ENCODE results near the gene NEGR1.

Gene NEGR1

GRCh38 chr1:71521655-71522264 lies 760.6 kb downstream of the NEGR1 start:
- Histone ChIP-seq H3K4me1 (ENCODE audit: control insufficient read depth, insufficient read depth, low read length) (no peaks in the 10 kb centered on the region), H3K4me3 (ENCODE audit: low read length in 2 of 2) (no peak overlapping the region), H3K9me3 (ENCODE audit: control insufficient read depth in 2 of 2, low read length in 2 of 2) (no peaks in the 10 kb centered on the region), H3K36me3 (ENCODE audit: control insufficient read depth in 2 of 2, insufficient read depth in 2 of 2, low read length in 2 of 2) (no peaks in the 10 kb centered on the region), H3K27ac (ENCODE audit: low read length) (no peak overlapping the region), H3K27me3 (ENCODE audit: control insufficient read depth in 1 of 2, insufficient read depth in 2 of 2, low read length in 2 of 2) (no peaks in the 10 kb centered on the region), H3K9ac (ENCODE audit: low read length in 2 of 2) (no peak overlapping the region)

- H3K4me1 ChIP-seq (ENCODE audit: control insufficient read depth, insufficient read depth, low read length): no peaks in the 10 kb centered on the region
These were observed 770.8 kb downstream of the NEGR1 start for GRCh38 chr1:71511505-71511904.

GRCh38 chr1:71510725-71511124 lies 771.6 kb downstream of the NEGR1 start:
- H3K4me1 ChIP-seq (ENCODE audit: control insufficient read depth, insufficient read depth, low read length): no peaks in the 10 kb centered on the region
- no peaks in the 10 kb centered on the region for H3K36me3 ChIP-seq (ENCODE audit: control insufficient read depth in 2 of 2, insufficient read depth in 2 of 2, low read length in 2 of 2)
- H3K4me3 ChIP-seq (ENCODE audit: low read length in 2 of 2): no peak overlapping the region
- no peak overlapping the region for H3K9ac ChIP-seq (ENCODE audit: low read length in 2 of 2)
- H3K27ac ChIP-seq (ENCODE audit: low read length): no peak overlapping the region
- H3K9me3 ChIP-seq (ENCODE audit: control insufficient read depth in 2 of 2, low read length in 2 of 2): no peaks in the 10 kb centered on the region
- H3K27me3 ChIP-seq (ENCODE audit: control insufficient read depth in 1 of 2, insufficient read depth in 2 of 2, low read length in 2 of 2): no peaks in the 10 kb centered on the region

More at GRCh38 chr1:71511505-71511904, 770.8 kb downstream of the NEGR1 start:
- Histone ChIP-seq H3K36me3 (ENCODE audit: control insufficient read depth in 2 of 2, insufficient read depth in 2 of 2, low read length in 2 of 2) (no peaks in the 10 kb centered on the region), H3K9me3 (ENCODE audit: control insufficient read depth in 2 of 2, low read length in 2 of 2) (no peaks in the 10 kb centered on the region), H3K4me3 (ENCODE audit: low read length in 2 of 2) (no peak overlapping the region), H3K27me3 (ENCODE audit: control insufficient read depth in 1 of 2, insufficient read depth in 2 of 2, low read length in 2 of 2) (no peaks in the 10 kb centered on the region), H3K27ac (ENCODE audit: low read length) (no peak overlapping the region), H3K9ac (ENCODE audit: low read length in 2 of 2) (no peak overlapping the region)

GRCh38 chr1:71509051-71509595 lies 773.2 kb downstream of the NEGR1 start:
- H3K4me1 ChIP-seq (ENCODE audit: control insufficient read depth, insufficient read depth, low read length): no peaks in the 10 kb centered on the region
- H3K4me3 ChIP-seq (ENCODE audit: low read length in 2 of 2): no peak overlapping the region
- H3K9ac ChIP-seq (ENCODE audit: low read length in 2 of 2): no peak overlapping the region
- H3K27me3 ChIP-seq (ENCODE audit: control insufficient read depth in 1 of 2, insufficient read depth in 2 of 2, low read length in 2 of 2): no peaks in the 10 kb centered on the region
- no peaks in the 10 kb centered on the region for H3K36me3 ChIP-seq (ENCODE audit: control insufficient read depth in 2 of 2, insufficient read depth in 2 of 2, low read length in 2 of 2)
- H3K9me3 ChIP-seq (ENCODE audit: control insufficient read depth in 2 of 2, low read length in 2 of 2): no peaks in the 10 kb centered on the region
- H3K27ac ChIP-seq (ENCODE audit: low read length): no peak overlapping the region

- Histone ChIP-seq H3K4me3 (ENCODE audit: low read length in 2 of 2) (no peak overlapping the region), H3K36me3 (ENCODE audit: control insufficient read depth in 2 of 2, insufficient read depth in 2 of 2, low read length in 2 of 2) (no peaks in the 10 kb centered on the region), H3K4me1 (ENCODE audit: control insufficient read depth, insufficient read depth, low read length) (no peaks in the 10 kb centered on the region), H3K27me3 (ENCODE audit: control insufficient read depth in 1 of 2, insufficient read depth in 2 of 2, low read length in 2 of 2) (no peaks in the 10 kb centered on the region), H3K9me3 (ENCODE audit: control insufficient read depth in 2 of 2, low read length in 2 of 2) (no peaks in the 10 kb centered on the region), H3K27ac (ENCODE audit: low read length) (no peak overlapping the region), H3K9ac (ENCODE audit: low read length in 2 of 2) (no peak overlapping the region)
These were observed 780.3 kb downstream of the NEGR1 start for GRCh38 chr1:71502006-71502405.

GRCh38 chr1:71498542-71498941 lies 783.8 kb downstream of the NEGR1 start:
- Histone ChIP-seq H3K36me3 (ENCODE audit: control insufficient read depth in 2 of 2, insufficient read depth in 2 of 2, low read length in 2 of 2) (no peaks in the 10 kb centered on the region), H3K27ac (ENCODE audit: low read length) (no peak overlapping the region), H3K4me1 (ENCODE audit: control insufficient read depth, insufficient read depth, low read length) (no peaks in the 10 kb centered on the region), H3K9ac (ENCODE audit: low read length in 2 of 2) (no peak overlapping the region), H3K4me3 (ENCODE audit: low read length in 2 of 2) (no peak overlapping the region), H3K27me3 (ENCODE audit: control insufficient read depth in 1 of 2, insufficient read depth in 2 of 2, low read length in 2 of 2) (no peaks in the 10 kb centered on the region), H3K9me3 (ENCODE audit: control insufficient read depth in 2 of 2, low read length in 2 of 2) (no peaks in the 10 kb centered on the region)

GRCh38 chr1:71494163-71494562 lies 788.2 kb downstream of the NEGR1 start:
- Histone ChIP-seq H3K9me3 (ENCODE audit: control insufficient read depth in 2 of 2, low read length in 2 of 2) (no peaks in the 10 kb centered on the region), H3K36me3 (ENCODE audit: control insufficient read depth in 2 of 2, insufficient read depth in 2 of 2, low read length in 2 of 2) (no peaks in the 10 kb centered on the region), H3K9ac (ENCODE audit: low read length in 2 of 2) (no peak overlapping the region), H3K4me1 (ENCODE audit: control insufficient read depth, insufficient read depth, low read length) (no peaks in the 10 kb centered on the region), H3K4me3 (ENCODE audit: low read length in 2 of 2) (no peak overlapping the region), H3K27me3 (ENCODE audit: control insufficient read depth in 1 of 2, insufficient read depth in 2 of 2, low read length in 2 of 2) (no peaks in the 10 kb centered on the region), H3K27ac (ENCODE audit: low read length) (no peak overlapping the region)

GRCh38 chr1:71492298-71493041 lies 789.9 kb downstream of the NEGR1 start:
- no peak overlapping the region for H3K27ac ChIP-seq (ENCODE audit: low read length)
- H3K9me3 ChIP-seq (ENCODE audit: control insufficient read depth in 2 of 2, low read length in 2 of 2): no peaks in the 10 kb centered on the region
- H3K36me3 ChIP-seq (ENCODE audit: control insufficient read depth in 2 of 2, insufficient read depth in 2 of 2, low read length in 2 of 2): no peaks in the 10 kb centered on the region
- H3K27me3 ChIP-seq (ENCODE audit: control insufficient read depth in 1 of 2, insufficient read depth in 2 of 2, low read length in 2 of 2): no peaks in the 10 kb centered on the region
- H3K4me1 ChIP-seq (ENCODE audit: control insufficient read depth, insufficient read depth, low read length): no peaks in the 10 kb centered on the region
- no peak overlapping the region for H3K4me3 ChIP-seq (ENCODE audit: low read length in 2 of 2)
- H3K9ac ChIP-seq (ENCODE audit: low read length in 2 of 2): no peak overlapping the region

GRCh38 chr1:71490432-71490831 lies 791.9 kb downstream of the NEGR1 start:
- H3K27me3 ChIP-seq (ENCODE audit: control insufficient read depth in 1 of 2, insufficient read depth in 2 of 2, low read length in 2 of 2): no peaks in the 10 kb centered on the region
- H3K9ac ChIP-seq (ENCODE audit: low read length in 2 of 2): no peak overlapping the region
- H3K9me3 ChIP-seq (ENCODE audit: control insufficient read depth in 2 of 2, low read length in 2 of 2): no peaks in the 10 kb centered on the region
- H3K4me1 ChIP-seq (ENCODE audit: control insufficient read depth, insufficient read depth, low read length): no peaks in the 10 kb centered on the region
- no peaks in the 10 kb centered on the region for H3K36me3 ChIP-seq (ENCODE audit: control insufficient read depth in 2 of 2, insufficient read depth in 2 of 2, low read length in 2 of 2)
- H3K27ac ChIP-seq (ENCODE audit: low read length): no peak overlapping the region
- H3K4me3 ChIP-seq (ENCODE audit: low read length in 2 of 2): no peak overlapping the region

GRCh38 chr1:71488555-71489252 lies 793.6 kb downstream of the NEGR1 start:
- no peak overlapping the region for H3K9ac ChIP-seq (ENCODE audit: low read length in 2 of 2)
- no peaks in the 10 kb centered on the region for H3K9me3 ChIP-seq (ENCODE audit: control insufficient read depth in 2 of 2, low read length in 2 of 2)
- no peak overlapping the region for H3K27ac ChIP-seq (ENCODE audit: low read length)
- H3K27me3 ChIP-seq (ENCODE audit: control insufficient read depth in 1 of 2, insufficient read depth in 2 of 2, low read length in 2 of 2): no peaks in the 10 kb centered on the region
- no peak overlapping the region for H3K4me3 ChIP-seq (ENCODE audit: low read length in 2 of 2)
- H3K4me1 ChIP-seq (ENCODE audit: control insufficient read depth, insufficient read depth, low read length): no peaks in the 10 kb centered on the region
- no peaks in the 10 kb centered on the region for H3K36me3 ChIP-seq (ENCODE audit: control insufficient read depth in 2 of 2, insufficient read depth in 2 of 2, low read length in 2 of 2)

Data from stomach smooth muscle (tissue), 2 donors.